ENCODE data around the gene KHDC4. TPM values are rescaled to one million over a fixed set of nuclear protein-coding genes. Genes with fewer than 3 reads are reported as not detected.

Gene KHDC4
- polyA plus RNA-seq, 1 of the 3 experiments (the other 2 are of a cell fraction) = 43.1 TPM

- peak overlapping the region; percentile 58; the same call in 1 of the 2 replicates for H3K9ac ChIP-seq
- H3F3A ChIP-seq (replicated peaks; ENCODE audit: insufficient read depth) = peaks cover 25% of the 10 kb centered on the region
- peak overlapping the region in 1 of 2 experiments; percentile 93; a peak in 2 of 4 replicates for H3K27ac ChIP-seq (ENCODE audit: low read depth in 2 of 2, low read length in 1 of 2)
- peak overlapping the region; percentile 88 for H3K4me2 ChIP-seq
- H3K27me3 ChIP-seq (ENCODE audit: insufficient read depth) = no peaks in the 10 kb centered on the region
- H3K36me3 ChIP-seq (replicated peaks in 1 of 2; ENCODE audit: control insufficient read depth in 1 of 2, insufficient read depth in 2 of 2, low read length in 1 of 2) = no peaks in the 10 kb centered on the region
- H2AFZ ChIP-seq (ENCODE audit: low read depth) = no peak overlapping the region
- ChIA-PET POLR2A (interaction anchor here (0.5 to 1.5 kb wide), 3 partner anchors 13 to 49 kb away, joined by 3 to 6 read pairs (median 4); partner anchors contain the start of gene KHDC4), CTCF (interaction anchor here (1.5 to 6.5 kb wide), 3 partner anchors 45 to 83 kb away, joined by 3 to 41 read pairs (median 10); no protein-coding TSS in a partner anchor)
- H3K9me2 ChIP-seq = no peaks in the 10 kb centered on the region
- H3K4me1 ChIP-seq (ENCODE audit: control insufficient read depth in 1 of 2, insufficient read depth in 2 of 2, low read depth in 1 of 2, low read length in 1 of 2) = peaks cover 10 to 47% of the 10 kb centered on the region in 2 experiments
- H4K20me1 ChIP-seq (ENCODE audit: insufficient read depth) = no peaks in the 10 kb centered on the region
- H3K79me2 ChIP-seq (ENCODE audit: insufficient read depth) = peaks cover 41% of the 10 kb centered on the region
- DNase-seq = no peak
- no peaks in the 10 kb centered on the region for H3K9me3 ChIP-seq
- 30% methylated on average over 4 of the region's 4 CpGs for WGBS (ENCODE audit: low lambda C conversion rate)
- peak overlapping the region; percentile 2 to 35; a peak in 2 of 4 replicates for H3K4me3 ChIP-seq (ENCODE audit: low read depth in 2 of 2, low read length in 1 of 2)
- no peak for TF ChIP-seq IRF3 (IDR thresholded peaks at IDR 0.05; ENCODE audit: low read depth, low read length)
- TF ChIP-seq PBX3 (IDR thresholded peaks at IDR 0.05) = no peak
- TF ChIP-seq FOXJ3 (CRISPR knock-in tag; IDR thresholded peaks at IDR 0.05) = no peak
- TF ChIP-seq MEF2A (IDR thresholded peaks at IDR 0.05; ENCODE audit: borderline replicate concordance, low read depth) = no peak
- TF ChIP-seq SIN3A (IDR thresholded peaks at IDR 0.05; ENCODE audit: borderline replicate concordance, low read depth, low read length) = no peak
- TF ChIP-seq CHD2 (IDR thresholded peaks at IDR 0.05; ENCODE audit: low read length, partially characterized antibody) = no peak
- no peak for TF ChIP-seq MXI1 (IDR thresholded peaks at IDR 0.05; ENCODE audit: low read depth, low read length)
- TF ChIP-seq EZH2phosphoT487 (IDR thresholded peaks at IDR 0.05; ENCODE audit: borderline replicate concordance, low read depth) = no peak
- no peak for TF ChIP-seq USF1 (IDR thresholded peaks at IDR 0.05; ENCODE audit: borderline replicate concordance, low read depth)
- TF ChIP-seq JUND (IDR thresholded peaks at IDR 0.05) = no peak; the same call in 1 of the 2 replicates
- peak; percentile 85 for TF ChIP-seq NFIC (IDR thresholded peaks at IDR 0.05; ENCODE audit: borderline replicate concordance)
- TF ChIP-seq RAD21 (IDR thresholded peaks at IDR 0.05; ENCODE audit: low read length) = no peak
- TF ChIP-seq USF2 (IDR thresholded peaks at IDR 0.05; ENCODE audit: borderline replicate concordance, low read depth, low read length) = no peak
- no peak for TF ChIP-seq NRF1 (IDR thresholded peaks at IDR 0.05; ENCODE audit: low read depth, low read length)
- 0 out of 2 replicates have a peak, but pooled peaks have one; percentile 23 for TF ChIP-seq GABPA (IDR thresholded peaks at IDR 0.05; ENCODE audit: low read depth)
- peak; percentile 52 for TF ChIP-seq TCF12 (IDR thresholded peaks at IDR 0.05)
- TF ChIP-seq GATA2 (CRISPR knock-in tag; IDR thresholded peaks at IDR 0.05) = no peak
- peak; percentile 45; the same call in 1 of the 2 replicates for TF ChIP-seq FOSL2 (IDR thresholded peaks at IDR 0.05; ENCODE audit: borderline replicate concordance, low read depth)
- no peak for TF ChIP-seq FOXM1 (IDR thresholded peaks at IDR 0.05; ENCODE audit: low read depth)
- TF ChIP-seq SMC3 (IDR thresholded peaks at IDR 0.05; ENCODE audit: low read depth, low read length) = no peak
- no peak for TF ChIP-seq YY1 (IDR thresholded peaks at IDR 0.05; ENCODE audit: low read depth)
- peak; percentile 76 for TF ChIP-seq MAX (IDR thresholded peaks at IDR 0.05; ENCODE audit: low read depth)
- peak in 1 of 2 experiments; percentile 58; a peak in 1 of 4 replicates for TF ChIP-seq EP300 (IDR thresholded peaks at IDR 0.05; ENCODE audit: borderline replicate concordance in 1 of 2, low read depth in 1 of 2, low read length in 1 of 2)
- TF ChIP-seq REST (IDR thresholded peaks at IDR 0.05; ENCODE audit: low read depth, low read length) = 0 out of 2 replicates have a peak, but pooled peaks have one; percentile 61
- TF ChIP-seq TAF1 (IDR thresholded peaks at IDR 0.05; ENCODE audit: borderline replicate concordance, low read depth, low read length) = peak; percentile 42; the same call in 1 of the 2 replicates
Observed at GRCh38 chr1:155983191-155984024, 49.2 kb upstream of the KHDC4 start.
